HUES64 (cell line): ENCODE measurements around the gene GALNT15.

Source experiments
- H3K27ac ChIP-seq: 2 replicates; pipeline ENCODE4 v1.7.0; 2013; ENCODE audit warnings: low read depth, low read length, inconsistent platforms
- H3K27me3 ChIP-seq: 2 replicates; pipeline ENCODE4 v1.6.1; 2013; ENCODE audit warnings: mild to moderate bottlenecking, low read length; ENCODE audit not compliant: insufficient read depth
- H3K36me3 ChIP-seq: 2 replicates; pipeline ENCODE4 v1.6.1; 2013; ENCODE audit warnings: mild to moderate bottlenecking, low read length; ENCODE audit not compliant: insufficient read depth
- H3K4me1 ChIP-seq: 2 replicates; pipeline ENCODE4 v1.6.1; 2013; ENCODE audit warnings: mild to moderate bottlenecking, low read length, moderate library complexity; ENCODE audit not compliant: insufficient read depth
- H3K4me3 ChIP-seq: 2 replicates; pipeline ENCODE4 v1.5.1; 2013; ENCODE audit warnings: mild to moderate bottlenecking, low read length, moderate library complexity
- H3K9ac ChIP-seq: 2 replicates; pipeline ENCODE4 v1.6.1; 2013; ENCODE audit warnings: mild to moderate bottlenecking, low read depth, low read length
- H3K9me3 ChIP-seq: 2 replicates; pipeline ENCODE4 v1.6.1; 2013; ENCODE audit warnings: low read depth, low read length; ENCODE audit not compliant: insufficient read depth
- WGBS: fragments of 150-250, 120-280 bp; methylation state at CpG from one replicate; pipeline ENCODE4 v1.1.7; 2013; ENCODE audit warnings: missing lambda C conversion rate; 5-methylcytosine and 5-hydroxymethylcytosine counted together

Gene GALNT15

DNA sequence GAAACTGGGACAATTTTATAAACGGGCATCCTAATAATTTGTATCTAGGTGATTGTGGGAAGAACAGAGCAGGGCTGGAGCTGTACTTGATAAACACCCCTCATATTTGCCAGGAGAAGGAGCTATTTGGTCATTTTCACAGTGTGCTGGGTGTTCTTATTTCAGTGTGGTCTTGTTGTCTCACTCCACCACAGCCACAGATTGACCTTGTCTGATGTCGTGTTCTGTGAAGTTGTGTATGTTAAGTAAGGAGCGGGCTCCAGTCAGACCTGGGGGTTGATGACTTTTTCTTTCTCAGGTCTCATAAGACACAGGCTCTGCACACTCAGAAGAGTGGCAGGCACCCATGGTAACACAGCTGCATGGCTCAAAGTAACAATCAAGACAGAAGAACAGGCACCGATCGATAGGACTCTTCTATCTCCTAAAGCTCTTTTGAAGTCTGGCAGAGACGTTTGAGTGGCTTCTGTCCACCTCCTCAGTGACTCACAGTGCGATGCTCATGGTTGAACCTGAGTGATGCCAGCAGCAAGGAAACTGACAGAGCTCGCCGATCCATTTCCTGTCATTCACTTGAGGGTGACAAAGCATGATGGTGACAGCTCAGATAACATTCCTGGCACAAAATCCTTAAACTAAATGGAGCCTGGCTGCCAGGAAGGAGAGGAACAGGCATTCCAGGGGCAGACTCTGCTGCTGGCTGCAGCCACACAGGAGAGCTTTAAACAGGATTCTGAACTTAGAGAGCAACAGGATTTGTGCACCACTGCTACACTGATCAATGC is 69.4 kb downstream of the GALNT15 start:
- no peak overlapping the region for H3K27ac ChIP-seq
- H3K4me3 ChIP-seq, result no peak overlapping the region
- H3K9ac ChIP-seq, result no peak overlapping the region
- no peaks in the 10 kb centered on the region for H3K9me3 ChIP-seq
- 91% methylated on average over 9 of the region's 9 CpGs for WGBS
- H3K4me1 ChIP-seq, result no peaks in the 10 kb centered on the region; the same call in 1 of the 2 replicates
- no peaks in the 10 kb centered on the region for H3K36me3 ChIP-seq
- H3K27me3 ChIP-seq, result no peaks in the 10 kb centered on the region

DNA sequence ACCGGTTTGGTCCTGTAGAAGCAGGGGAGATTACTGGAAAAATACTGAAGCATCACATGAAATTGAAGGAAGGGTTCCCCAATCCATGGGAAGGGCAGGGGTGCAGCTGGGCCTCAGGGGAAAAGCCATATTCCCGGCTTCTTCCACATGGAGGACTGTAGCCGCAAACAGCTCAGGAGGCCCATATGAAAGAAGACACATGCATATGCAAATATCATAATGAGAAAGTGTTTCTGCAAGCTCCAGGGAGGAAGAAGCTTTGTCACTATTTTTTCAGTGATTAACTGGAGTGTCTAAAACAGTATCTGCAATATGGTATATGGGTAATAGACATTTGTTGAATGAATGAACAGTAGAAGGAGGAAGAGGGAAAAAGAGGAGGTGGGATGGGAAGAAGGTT is 71.1 kb downstream of the GALNT15 start:
- no peaks in the 10 kb centered on the region for H3K36me3 ChIP-seq
- no peaks in the 10 kb centered on the region for H3K27me3 ChIP-seq
- 87% methylated on average over 3 of the region's 3 CpGs for WGBS
- no peak overlapping the region for H3K27ac ChIP-seq
- H3K4me3 ChIP-seq, result no peak overlapping the region
- H3K4me1 ChIP-seq, result no peaks in the 10 kb centered on the region; the same call in 1 of the 2 replicates
- H3K9ac ChIP-seq, result no peak overlapping the region
- no peaks in the 10 kb centered on the region for H3K9me3 ChIP-seq

DNA sequence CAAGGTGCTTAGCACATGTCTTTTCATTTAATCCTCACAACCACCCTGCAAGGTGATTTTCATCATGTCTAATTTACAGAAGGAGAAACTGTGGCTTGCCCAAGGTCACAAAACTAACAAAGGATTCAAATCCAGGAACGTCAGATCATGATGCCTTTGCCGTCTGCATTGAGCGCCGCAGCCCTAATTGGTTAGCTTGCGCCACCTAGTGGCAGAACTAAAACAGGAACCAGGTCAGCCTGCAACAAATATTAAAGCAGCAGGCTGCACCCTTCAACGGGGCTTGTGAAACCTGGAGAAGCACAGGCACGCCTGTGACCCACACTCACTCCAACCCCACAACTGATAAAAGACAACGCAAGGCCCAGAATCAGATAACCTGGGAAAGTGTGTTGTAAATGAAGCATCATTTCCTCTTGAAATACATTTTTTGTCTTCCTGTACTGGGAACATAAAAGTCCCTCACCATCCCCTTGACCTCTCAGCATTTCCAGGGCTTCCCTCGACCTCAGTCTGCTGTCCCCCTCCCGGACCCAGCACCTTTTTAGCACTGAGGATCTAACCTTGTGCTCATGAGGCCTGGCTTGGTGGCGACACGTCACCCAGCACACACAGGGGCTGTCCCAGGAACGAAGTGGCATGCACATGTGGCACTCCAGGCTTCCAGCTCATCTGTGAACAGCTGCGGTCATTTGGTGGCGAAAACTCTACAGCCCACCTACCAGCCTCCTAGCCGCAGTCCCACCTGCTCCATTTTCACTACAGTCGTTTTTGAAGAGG is 73.0 kb downstream of the GALNT15 start:
- H3K9ac ChIP-seq, result no peak overlapping the region
- no peak overlapping the region for H3K27ac ChIP-seq
- no peaks in the 10 kb centered on the region; the same call in 1 of the 2 replicates for H3K4me1 ChIP-seq
- H3K9me3 ChIP-seq, result no peaks in the 10 kb centered on the region
- no peaks in the 10 kb centered on the region for H3K27me3 ChIP-seq
- no peak overlapping the region for H3K4me3 ChIP-seq
- WGBS, result 48% methylated on average over 15 of the region's 17 CpGs
- no peaks in the 10 kb centered on the region for H3K36me3 ChIP-seq

DNA sequence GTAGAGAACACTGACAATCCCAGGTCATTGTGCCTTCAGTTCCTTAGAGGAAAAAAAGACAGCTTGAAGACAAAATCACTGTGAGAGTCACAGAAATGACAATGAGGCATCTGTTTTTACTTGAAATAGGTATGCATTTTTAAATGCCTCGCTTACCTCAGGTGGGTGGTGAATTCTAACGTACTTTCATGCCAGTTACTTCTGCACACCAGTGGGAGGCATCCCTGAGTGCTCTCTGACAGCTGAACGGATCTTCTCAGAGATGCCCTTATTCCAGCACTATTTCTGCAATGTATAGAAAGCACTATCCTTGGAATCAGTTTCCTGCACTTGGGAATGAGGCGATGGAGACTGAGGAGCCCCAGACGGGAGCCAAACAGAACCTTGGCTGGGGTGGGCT is 74.1 kb downstream of the GALNT15 start:
- H3K36me3 ChIP-seq, result no peaks in the 10 kb centered on the region
- 78% methylated on average over 5 of the region's 5 CpGs for WGBS
- H3K27ac ChIP-seq, result no peak overlapping the region
- H3K9ac ChIP-seq, result no peak overlapping the region
- H3K27me3 ChIP-seq, result no peaks in the 10 kb centered on the region
- no peaks in the 10 kb centered on the region for H3K9me3 ChIP-seq
- no peak overlapping the region for H3K4me3 ChIP-seq
- no peaks in the 10 kb centered on the region; the same call in 1 of the 2 replicates for H3K4me1 ChIP-seq

DNA sequence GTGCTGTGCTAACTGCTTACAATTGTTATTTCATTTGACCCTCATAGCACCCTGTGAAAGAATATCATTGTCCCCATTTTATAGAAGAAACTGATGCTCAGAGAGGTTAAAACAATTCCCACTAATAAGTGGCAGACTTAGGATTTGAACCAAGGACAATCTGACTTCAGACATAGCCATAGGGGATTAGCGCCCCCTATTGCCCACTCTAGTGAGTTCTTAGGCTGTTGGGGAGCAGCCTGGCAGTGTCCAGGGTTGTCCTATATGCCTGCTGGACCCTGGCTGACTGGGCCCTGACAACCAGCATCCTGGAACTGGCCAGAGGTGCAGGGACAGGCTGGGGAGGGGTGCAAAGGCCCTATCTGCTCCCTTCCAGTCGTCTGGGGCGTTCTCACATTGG is 74.9 kb downstream of the GALNT15 start:
- Histone ChIP-seq H3K27ac (no peak overlapping the region), H3K9ac (no peak overlapping the region), H3K27me3 (no peaks in the 10 kb centered on the region), H3K9me3 (no peaks in the 10 kb centered on the region), H3K4me3 (no peak overlapping the region), H3K4me1 (no peaks in the 10 kb centered on the region; the same call in 1 of the 2 replicates), H3K36me3 (no peaks in the 10 kb centered on the region)
- WGBS, result 28% methylated on average over 3 of the region's 3 CpGs

DNA sequence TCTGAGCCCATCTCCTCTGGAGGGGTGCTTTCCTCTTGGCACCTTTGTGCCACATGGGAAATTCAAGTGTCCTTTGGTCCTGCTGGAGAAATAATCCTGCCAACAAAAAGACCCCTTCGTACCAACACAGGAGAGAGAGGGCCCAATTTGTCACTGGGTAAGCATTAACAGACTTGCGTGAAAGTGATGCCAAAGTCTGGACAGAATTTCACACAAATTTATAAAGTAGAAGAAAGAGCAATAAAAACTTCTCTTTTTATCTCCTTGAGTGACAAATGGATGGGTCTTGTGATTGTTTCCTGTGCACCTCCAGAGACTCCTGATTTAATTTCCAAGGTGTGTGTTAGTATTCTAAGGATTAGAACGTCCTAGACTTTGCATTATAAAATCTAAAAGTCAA is 75.4 kb downstream of the GALNT15 start:
- H3K4me3 ChIP-seq, result no peak overlapping the region
- no peaks in the 10 kb centered on the region for H3K9me3 ChIP-seq
- no peaks in the 10 kb centered on the region for H3K27me3 ChIP-seq
- H3K36me3 ChIP-seq, result no peaks in the 10 kb centered on the region
- H3K27ac ChIP-seq, result no peak overlapping the region
- 74% methylated on average over 3 of the region's 3 CpGs for WGBS
- no peak overlapping the region for H3K9ac ChIP-seq
- H3K4me1 ChIP-seq, result no peaks in the 10 kb centered on the region; the same call in 1 of the 2 replicates

DNA sequence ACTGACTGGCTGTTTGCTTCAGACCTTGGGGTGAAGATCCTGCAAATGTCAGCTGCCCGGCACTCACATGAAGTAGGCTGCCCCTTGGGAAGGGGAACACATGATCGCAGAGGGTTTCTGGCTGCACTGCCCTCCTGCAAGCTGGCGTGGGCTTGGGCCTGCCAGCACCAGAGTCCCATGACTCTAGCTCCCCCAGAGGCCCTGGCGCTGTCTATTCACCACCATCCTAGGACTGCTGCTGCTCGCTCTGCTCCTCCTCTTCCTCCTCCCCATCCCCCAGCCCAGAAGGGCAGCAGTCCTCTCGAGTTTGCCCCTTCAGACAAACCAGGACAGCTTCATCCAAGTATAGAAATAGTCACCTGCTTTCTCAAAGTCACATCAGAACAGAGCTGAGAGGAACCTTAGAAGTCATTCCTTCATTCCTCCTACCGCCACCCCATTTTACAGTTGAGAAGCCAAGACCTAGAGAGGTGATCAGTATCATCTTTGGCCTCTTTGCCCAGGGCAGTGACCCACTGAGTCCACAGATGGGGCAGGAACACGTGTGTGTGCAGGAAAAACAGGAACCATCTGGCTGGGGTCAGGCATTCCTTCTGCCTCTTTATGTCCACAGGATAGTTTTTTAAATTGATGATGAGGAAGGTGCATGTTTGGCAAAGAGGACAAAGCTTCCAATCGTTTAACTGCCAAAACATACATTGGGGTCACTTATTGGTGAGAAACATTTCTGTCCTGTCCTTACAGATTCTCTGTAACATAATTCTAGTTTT is 77.0 kb downstream of the GALNT15 start:
- 79% methylated on average over 9 of the region's 9 CpGs for WGBS
- H3K4me1 ChIP-seq, result no peaks in the 10 kb centered on the region; the same call in 1 of the 2 replicates
- H3K36me3 ChIP-seq, result no peaks in the 10 kb centered on the region
- H3K27me3 ChIP-seq, result no peaks in the 10 kb centered on the region
- H3K27ac ChIP-seq, result no peak overlapping the region
- no peak overlapping the region for H3K4me3 ChIP-seq
- no peak overlapping the region for H3K9ac ChIP-seq
- no peaks in the 10 kb centered on the region for H3K9me3 ChIP-seq

DNA sequence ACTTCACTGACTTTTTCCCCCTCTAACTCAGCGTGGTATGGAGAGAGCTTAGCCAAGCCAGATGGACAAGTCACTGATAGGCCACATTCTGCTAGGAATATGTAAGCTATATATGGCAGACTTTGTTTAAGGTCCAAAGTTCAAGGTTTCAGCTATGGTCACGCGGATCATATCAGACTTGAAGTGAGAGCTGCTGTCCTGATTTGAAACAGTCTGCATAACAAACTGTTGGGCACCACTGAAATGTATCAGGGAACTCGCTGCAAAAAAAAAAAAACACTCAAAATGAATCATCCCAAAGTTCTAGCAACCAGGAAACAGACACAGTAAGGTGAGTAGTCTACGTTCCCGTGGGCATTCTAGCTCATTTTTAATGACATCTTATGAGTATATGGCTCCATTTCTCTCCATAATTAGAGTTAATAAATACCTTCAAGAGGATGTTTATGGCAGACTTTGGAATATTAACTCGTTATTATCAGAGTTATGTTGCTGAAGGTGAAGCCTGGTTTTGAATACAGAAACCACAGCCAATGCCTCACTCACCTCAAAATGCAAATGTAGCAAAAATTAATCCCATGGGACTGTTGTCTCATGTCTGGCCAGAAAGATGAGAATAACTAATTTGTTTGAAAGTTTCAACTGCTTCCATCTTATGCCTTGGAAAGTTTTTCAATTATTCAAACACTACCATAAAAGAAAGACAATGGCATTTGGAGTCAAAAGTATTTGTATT is 77.9 kb downstream of the GALNT15 start:
- H3K27me3 ChIP-seq, result no peaks in the 10 kb centered on the region
- no peak overlapping the region for H3K4me3 ChIP-seq
- no peaks in the 10 kb centered on the region for H3K9me3 ChIP-seq
- H3K27ac ChIP-seq, result no peak overlapping the region
- 95% methylated on average over 6 of the region's 7 CpGs for WGBS
- H3K9ac ChIP-seq, result no peak overlapping the region
- H3K36me3 ChIP-seq, result no peaks in the 10 kb centered on the region
- H3K4me1 ChIP-seq, result no peaks in the 10 kb centered on the region; the same call in 1 of the 2 replicates

DNA sequence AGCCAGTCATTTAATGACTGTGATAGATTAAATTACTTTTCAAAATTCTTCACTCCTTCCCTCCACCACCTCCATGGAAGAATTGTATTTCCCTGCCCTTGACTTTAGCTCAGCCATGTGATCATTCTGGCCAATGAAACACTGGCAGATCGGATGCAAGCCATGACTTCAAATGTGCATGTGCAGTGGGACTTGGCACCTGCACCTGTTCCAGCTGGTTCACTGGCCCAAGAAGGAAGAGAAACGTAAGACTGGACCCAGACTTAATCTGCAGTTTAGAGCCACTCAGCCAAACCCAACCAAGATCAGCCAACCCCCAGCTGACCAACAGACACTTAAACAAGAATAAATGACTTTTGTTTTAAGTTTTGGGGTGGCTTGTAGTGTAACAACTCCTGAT is 78.5 kb downstream of the GALNT15 start:
- H3K36me3 ChIP-seq, result no peaks in the 10 kb centered on the region
- H3K27ac ChIP-seq, result no peak overlapping the region
- no peak overlapping the region for H3K9ac ChIP-seq
- H3K27me3 ChIP-seq, result no peaks in the 10 kb centered on the region
- WGBS, result 78% methylated on average over 2 of the region's 2 CpGs
- H3K9me3 ChIP-seq, result no peaks in the 10 kb centered on the region
- H3K4me1 ChIP-seq, result no peaks in the 10 kb centered on the region; the same call in 1 of the 2 replicates
- no peak overlapping the region for H3K4me3 ChIP-seq

DNA sequence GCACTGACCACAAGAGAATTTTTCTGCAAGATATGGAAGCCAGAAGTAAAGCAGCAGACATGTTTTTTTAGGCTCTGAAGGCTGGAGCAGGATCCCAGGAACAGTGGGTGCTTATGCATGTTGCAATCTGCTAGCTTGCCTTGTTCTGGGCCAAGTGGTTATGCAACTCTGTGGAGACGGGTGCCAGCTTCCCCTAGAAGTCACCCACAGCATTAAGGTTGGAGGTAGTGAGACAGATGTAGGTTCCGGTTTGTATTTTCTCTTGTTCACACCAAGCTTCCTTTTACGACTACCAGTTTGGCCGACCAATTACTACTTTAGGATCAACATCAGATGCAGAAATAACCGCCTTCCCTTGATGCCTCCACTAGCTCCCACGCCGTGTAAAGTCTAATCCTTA is 79.1 kb downstream of the GALNT15 start:
- Histone ChIP-seq H3K9me3 (no peaks in the 10 kb centered on the region), H3K4me1 (no peaks in the 10 kb centered on the region), H3K27me3 (no peaks in the 10 kb centered on the region), H3K9ac (no peak overlapping the region), H3K27ac (no peak overlapping the region), H3K4me3 (no peak overlapping the region), H3K36me3 (no peaks in the 10 kb centered on the region)
- 93% methylated on average over 6 of the region's 7 CpGs for WGBS
